NT2/D1 (cell line): ENCODE results near the gene VCP.
A peak's percentile ranks its signal among the peaks of the same experiment; 100 is the strongest.

Experiments used
- DNase-seq: peaks from one replicate; pipeline ENCODE4 v3.0.0-alpha.2; 2011; ENCODE audit warnings: low read depth, low spot score
- H3K27me3 ChIP-seq: 2 replicates; pipeline ENCODE4 v1.6.0; 2011; ENCODE audit warnings: mild to moderate bottlenecking; ENCODE audit not compliant: insufficient read length, insufficient read depth
- H3K36me3 ChIP-seq: 2 replicates; pipeline ENCODE4 v1.6.1; 2011; ENCODE audit warnings: mild to moderate bottlenecking, low read length, mixed read lengths; ENCODE audit not compliant: insufficient read depth, insufficient read length
- H3K4me1 ChIP-seq: 2 replicates; pipeline ENCODE4 v1.5.1; 2011; ENCODE audit not compliant: insufficient read depth, insufficient read length
- H3K4me3 ChIP-seq: 2 replicates; pipeline ENCODE4 v1.5.1; 2011; ENCODE audit warnings: low read depth; ENCODE audit not compliant: insufficient read length
- H3K9ac ChIP-seq: 2 replicates; pipeline ENCODE4 v1.6.0; 2011; ENCODE audit warnings: low read depth; ENCODE audit not compliant: insufficient read length
- H3K9me3 ChIP-seq: 2 replicates; pipeline ENCODE4 v1.5.1; 2011; ENCODE audit warnings: mild to moderate bottlenecking, low read length; ENCODE audit not compliant: insufficient read depth
- SUZ12 ChIP-seq: IDR thresholded peaks from 2 replicates; pipeline ENCODE4 v1.6.1; 2011; ENCODE audit not compliant: insufficient read length, insufficient read depth; ENCODE audit errors: extremely low read depth
- YY1 ChIP-seq: IDR thresholded peaks from 2 replicates; pipeline ENCODE4 v1.6.1; 2011; ENCODE audit not compliant: insufficient read length, insufficient read depth
- ZNF274 ChIP-seq: IDR thresholded peaks from 2 replicates; pipeline ENCODE4 v1.6.1; 2011; ENCODE audit warnings: mild to moderate bottlenecking, low read depth, low read length

VCP gene

DNA sequence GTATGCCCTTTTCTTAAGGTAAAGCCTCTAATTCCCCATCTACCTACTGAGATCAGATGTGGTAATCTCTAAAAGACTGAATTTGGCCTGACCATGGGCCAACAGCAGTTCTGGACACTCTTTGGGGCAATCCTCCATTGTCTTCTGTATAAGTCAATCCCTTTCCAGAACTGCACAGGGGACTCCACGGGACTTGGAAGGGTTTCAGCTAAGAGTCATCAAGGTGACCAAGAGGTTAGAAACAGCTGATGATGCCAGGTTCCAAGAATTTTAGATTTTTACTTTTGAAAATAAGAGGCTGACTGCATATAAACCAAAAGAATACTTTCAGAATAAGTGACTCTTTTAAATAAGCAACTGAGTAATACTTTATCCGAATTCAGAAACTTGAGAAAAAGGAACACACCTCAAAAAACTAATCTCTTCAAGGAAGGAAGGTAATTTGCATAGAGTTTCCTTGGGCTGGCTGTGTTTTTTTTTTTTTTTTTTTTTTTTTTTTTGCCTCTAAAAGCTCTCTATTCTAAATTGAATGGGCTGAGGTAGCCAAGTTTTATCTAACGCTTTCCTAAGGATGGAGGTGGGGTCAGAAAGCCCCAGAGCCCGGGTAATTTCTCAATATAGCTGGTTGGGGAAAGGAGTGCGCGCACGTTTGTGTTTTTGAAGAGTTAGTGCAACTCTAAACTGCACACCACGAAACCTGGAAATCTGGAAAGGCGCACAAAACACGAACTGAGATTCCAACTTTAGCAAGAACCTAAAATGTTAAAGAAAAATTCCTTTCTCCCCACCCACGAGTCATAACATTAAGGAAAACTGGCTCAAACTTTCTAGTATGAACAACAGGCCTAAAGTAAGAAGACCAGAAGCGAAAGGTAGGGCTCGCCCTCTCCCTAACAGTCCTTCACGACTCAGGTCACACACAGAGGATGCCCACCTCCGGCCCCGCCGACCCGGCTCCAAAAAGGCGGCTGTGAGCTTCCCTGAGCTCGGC is 1.3 kb downstream of the VCP start:
- Histone ChIP-seq H3K4me3 (peak overlapping the region; percentile 94), H3K9me3 (no peaks in the 10 kb centered on the region)

DNA sequence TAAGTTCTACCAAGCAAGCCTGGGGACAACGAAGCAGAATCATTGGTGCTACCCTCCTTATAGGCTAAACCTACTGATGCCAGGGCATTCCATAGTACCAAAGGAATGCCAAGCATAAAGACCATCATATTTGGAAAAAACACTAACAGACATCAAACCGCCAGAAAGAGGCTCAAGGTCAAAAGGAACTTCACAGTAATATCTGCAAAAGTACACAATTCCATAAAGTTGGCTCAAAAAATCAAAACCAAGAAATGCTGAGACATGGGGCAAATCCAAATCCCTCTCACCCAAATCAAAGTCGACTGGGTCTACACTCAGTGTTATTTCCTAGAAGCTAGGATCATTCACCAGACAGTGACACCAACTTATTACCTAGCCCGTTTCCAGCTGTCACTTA is 3.4 kb downstream of the VCP start:
- H3K4me3 ChIP-seq: no peak overlapping the region
- H3K4me1 ChIP-seq: peaks cover 6% of the 10 kb centered on the region
- no peak overlapping the region for H3K9ac ChIP-seq
- no peaks in the 10 kb centered on the region for H3K9me3 ChIP-seq
- no peaks in the 10 kb centered on the region for H3K27me3 ChIP-seq
- no peak for DNase-seq
- no peak for TF ChIP-seq YY1
- no peak for TF ChIP-seq ZNF274
- no peak for TF ChIP-seq SUZ12
- peaks cover 84% of the 10 kb centered on the region for H3K36me3 ChIP-seq

More for the DNA sequence above, 1.3 kb downstream of the VCP start:
- peaks cover 6% of the 10 kb centered on the region for H3K4me1 ChIP-seq
- peaks cover 85% of the 10 kb centered on the region for H3K36me3 ChIP-seq
- no peak for DNase-seq
- peak overlapping the region; percentile 97 for H3K9ac ChIP-seq
- TF ChIP-seq ZNF274: no peak
- TF ChIP-seq YY1: no peak
- no peak for TF ChIP-seq SUZ12
- H3K27me3 ChIP-seq: no peaks in the 10 kb centered on the region

DNA sequence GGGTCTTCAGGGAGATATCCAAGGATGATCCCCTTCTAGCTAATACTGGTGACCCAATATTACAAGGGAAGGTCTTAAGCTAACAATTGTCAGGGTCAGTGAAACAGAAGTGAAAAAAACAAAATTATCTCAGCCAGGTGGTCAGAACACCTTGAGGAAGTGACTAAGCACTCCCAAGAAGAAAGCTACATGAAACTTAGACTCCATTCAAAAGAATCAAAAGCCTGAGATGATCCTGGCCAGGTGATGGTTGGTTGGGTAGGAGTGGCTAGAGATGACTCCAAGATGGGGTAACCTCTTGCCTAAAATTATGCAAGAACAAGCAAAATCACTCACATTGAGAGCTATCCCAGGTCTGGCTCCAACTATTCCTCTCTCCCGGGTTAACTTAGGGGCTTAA is 5.4 kb downstream of the VCP start:
- Histone ChIP-seq H3K9me3 (no peaks in the 10 kb centered on the region), H3K9ac (no peak overlapping the region), H3K36me3 (peaks cover 93% of the 10 kb centered on the region), H3K4me1 (peaks cover 6% of the 10 kb centered on the region), H3K27me3 (no peaks in the 10 kb centered on the region), H3K4me3 (no peak overlapping the region)
- no peak for DNase-seq
- no peak for TF ChIP-seq SUZ12
- no peak for TF ChIP-seq YY1
- TF ChIP-seq ZNF274: no peak

- Histone ChIP-seq H3K9me3 (no peaks in the 10 kb centered on the region), H3K9ac (no peak overlapping the region), H3K4me3 (no peak overlapping the region), H3K27me3 (no peaks in the 10 kb centered on the region), H3K4me1 (no peaks in the 10 kb centered on the region), H3K36me3 (peaks cover 99% of the 10 kb centered on the region)
- no peak for TF ChIP-seq ZNF274
- TF ChIP-seq YY1: no peak
- DNase-seq: no peak
These were observed 11.7 kb downstream of the VCP start for GRCh38 chr9:35060548-35061207.

DNA sequence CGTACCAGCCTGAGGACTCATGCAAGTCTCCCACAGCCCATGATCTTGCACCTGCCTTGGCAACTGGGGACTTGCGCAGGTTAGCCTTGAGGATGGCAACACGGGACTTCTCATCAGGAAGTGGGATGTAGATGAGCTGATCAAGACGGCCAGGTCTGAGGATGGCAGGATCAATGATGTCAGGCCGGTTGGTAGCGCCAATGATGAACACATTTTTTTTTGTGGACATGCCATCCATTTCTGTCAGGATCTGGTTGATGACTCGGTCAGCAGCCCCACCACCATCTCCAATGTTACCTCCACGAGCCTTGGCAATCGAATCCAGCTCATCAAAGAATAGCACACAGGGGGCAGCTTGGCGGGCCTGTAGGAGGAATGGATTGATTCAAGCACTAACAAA is 13.0 kb downstream of the VCP start:
- DNase-seq: no peak
- no peak overlapping the region for H3K4me3 ChIP-seq
- no peaks in the 10 kb centered on the region for H3K27me3 ChIP-seq
- no peaks in the 10 kb centered on the region for H3K9me3 ChIP-seq
- TF ChIP-seq ZNF274 (no peak), SUZ12 (no peak), YY1 (no peak)
- H3K4me1 ChIP-seq: no peaks in the 10 kb centered on the region
- H3K36me3 ChIP-seq: peaks cover 95% of the 10 kb centered on the region
- no peak overlapping the region for H3K9ac ChIP-seq

GRCh38 chr9:35057271-35057620 is 15.2 kb downstream of the VCP start:
- Histone ChIP-seq H3K4me3 (no peak overlapping the region), H3K4me1 (no peaks in the 10 kb centered on the region), H3K36me3 (peaks cover 83% of the 10 kb centered on the region), H3K9ac (no peak overlapping the region), H3K9me3 (no peaks in the 10 kb centered on the region), H3K27me3 (no peaks in the 10 kb centered on the region)
- no peak for DNase-seq
- TF ChIP-seq SUZ12 (no peak), YY1 (no peak), ZNF274 (no peak)

- DNase-seq: no peak
- peaks cover 82% of the 10 kb centered on the region for H3K36me3 ChIP-seq
- no peaks in the 10 kb centered on the region for H3K9me3 ChIP-seq
- H3K27me3 ChIP-seq: no peaks in the 10 kb centered on the region
- no peak overlapping the region for H3K4me3 ChIP-seq
- H3K4me1 ChIP-seq: no peaks in the 10 kb centered on the region
- TF ChIP-seq SUZ12 (no peak), YY1 (no peak), ZNF274 (no peak)
- no peak overlapping the region for H3K9ac ChIP-seq
These were observed 15.7 kb downstream of the VCP start for GRCh38 chr9:35056571-35057270.
